ENCODE results near the gene SLC12A2. TPM values are rescaled to one million over a fixed set of nuclear protein-coding genes. Genes with fewer than 3 reads are reported as not detected.

SLC12A2 gene
- total RNA-seq, 1 donor from 2014 or later, result 15.4 TPM

DNA sequence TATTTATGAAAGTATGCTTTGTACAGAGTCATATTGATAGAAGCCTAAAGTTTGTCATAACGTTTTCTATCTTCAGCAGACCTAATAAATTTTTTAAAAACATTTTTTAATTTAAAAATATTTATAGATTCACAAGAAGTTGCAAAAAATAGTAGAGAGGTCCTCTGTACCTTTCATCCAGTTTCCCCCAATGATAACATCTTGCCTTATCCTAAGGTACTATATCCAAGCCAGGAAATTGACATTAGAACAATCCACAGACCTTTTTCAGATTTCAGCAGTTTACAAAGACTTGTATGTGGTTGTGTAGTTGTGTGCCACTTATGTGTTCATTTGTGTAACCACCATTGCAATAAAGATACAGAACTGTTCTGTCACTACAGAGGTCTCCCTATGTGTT, 88.5 kb downstream of the SLC12A2 start:
- no peak for ATAC-seq

DNA sequence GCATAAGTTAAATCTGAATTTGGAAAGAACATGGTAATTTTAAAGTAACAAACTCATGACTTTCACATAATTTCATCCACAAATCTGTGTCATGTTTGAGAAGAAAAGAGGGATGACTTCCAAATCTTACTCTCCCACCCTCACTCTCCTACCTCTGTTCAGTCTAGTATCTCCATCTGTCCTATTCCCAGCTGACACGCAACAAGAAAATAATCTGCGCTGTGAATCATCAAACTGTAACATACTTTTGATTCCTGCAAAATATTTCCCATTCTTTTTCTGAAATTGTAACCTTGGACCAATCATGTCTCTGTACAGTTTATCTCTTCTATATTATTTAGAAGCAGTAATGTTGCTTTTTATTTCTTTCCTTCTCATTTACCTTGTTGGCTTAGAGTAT, 91.4 kb downstream of the SLC12A2 start:
- no peak for ATAC-seq

DNA sequence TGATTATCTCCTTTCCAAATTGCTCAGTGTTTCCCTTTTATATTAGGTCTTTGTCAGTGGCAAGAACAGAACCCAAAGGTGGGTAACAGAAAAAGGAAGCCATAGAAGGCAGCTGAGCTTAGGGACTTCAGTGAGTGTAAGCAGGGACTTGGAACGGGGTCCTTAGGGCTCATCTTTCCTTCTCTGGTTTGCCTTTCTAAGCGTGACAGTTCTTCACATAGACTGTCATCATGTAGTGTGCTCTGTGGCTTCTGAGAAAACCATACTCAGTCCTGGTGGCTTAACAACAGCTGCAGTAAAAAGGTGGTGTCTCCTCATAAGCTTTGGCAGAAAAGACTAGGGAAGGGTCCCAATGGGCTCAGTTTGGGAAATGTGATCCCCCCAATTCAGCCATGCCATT, 108.8 kb downstream of the SLC12A2 start:
- no peak for ATAC-seq

DNA sequence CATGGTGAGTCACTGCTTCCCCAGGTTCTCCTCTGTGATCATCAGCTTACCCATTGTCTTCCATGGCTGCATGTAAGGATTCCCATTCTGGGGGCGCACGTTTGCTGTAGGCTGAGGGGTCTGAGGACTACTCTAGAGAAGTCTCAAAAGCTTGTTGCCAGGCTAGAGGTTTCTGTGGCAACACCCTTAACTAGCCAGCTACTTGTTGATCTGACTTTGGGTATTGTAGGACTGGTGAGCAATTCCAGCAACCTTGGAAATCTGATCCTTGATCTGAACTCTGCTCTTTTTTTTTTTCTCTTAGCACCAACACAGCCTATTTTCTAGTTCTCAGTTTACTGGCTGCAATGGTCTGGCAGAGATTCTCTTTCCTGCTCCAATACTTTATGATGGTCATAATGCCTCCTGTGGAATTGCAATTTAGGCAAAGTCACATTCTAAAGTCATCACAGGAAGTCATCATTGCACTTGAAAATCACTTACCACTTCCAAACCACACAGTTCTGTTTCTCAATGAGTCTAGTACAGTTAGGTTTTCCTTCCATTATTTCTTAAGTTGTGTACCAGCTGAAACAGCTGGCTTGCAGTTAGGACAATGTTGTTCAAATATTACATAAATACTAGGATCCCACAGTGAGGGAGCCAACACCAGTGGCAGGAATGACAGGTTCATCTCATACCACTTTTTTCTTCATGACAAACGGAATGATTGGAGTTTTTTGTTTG, 110.3 kb downstream of the SLC12A2 start:
- ATAC-seq, result no peak

DNA sequence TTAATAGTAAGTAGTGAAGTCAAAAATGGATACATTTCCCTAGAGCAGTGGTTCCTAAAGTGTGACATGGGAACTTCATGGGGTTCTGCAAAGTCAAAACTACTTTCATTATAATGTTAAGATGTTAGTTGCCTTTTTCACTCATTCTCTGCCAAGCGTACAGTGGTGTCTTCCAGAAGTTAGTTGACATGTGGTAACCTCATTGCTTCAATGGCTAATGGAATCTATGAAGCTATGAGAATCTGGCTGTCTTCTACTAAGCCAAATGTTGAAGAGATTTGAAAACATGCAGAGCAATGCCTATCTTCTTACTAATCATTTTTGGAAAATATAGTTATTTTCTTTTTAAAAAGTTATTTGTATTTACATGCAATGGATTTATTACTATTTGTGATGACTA, 111.8 kb downstream of the SLC12A2 start:
- no peak for ATAC-seq

DNA sequence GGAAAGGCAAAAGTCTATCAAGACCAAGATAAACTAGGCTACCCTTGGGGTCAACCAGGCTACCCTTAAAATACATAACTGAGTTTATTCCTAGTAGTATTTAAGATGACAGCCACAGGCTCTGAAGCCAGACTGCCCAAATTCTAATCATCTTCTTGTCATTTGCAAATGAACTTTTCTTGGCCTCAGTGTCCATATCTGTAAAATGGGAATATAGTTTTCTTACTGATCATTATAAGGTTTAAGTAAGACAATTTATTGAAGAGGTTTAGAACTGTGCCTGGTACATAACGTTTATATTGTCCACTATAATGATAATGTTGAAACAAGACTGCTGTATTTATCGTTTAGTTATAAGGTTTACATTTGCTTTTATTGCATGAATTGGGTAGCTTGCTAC, 112.5 kb downstream of the SLC12A2 start:
- ATAC-seq, result no peak

DNA sequence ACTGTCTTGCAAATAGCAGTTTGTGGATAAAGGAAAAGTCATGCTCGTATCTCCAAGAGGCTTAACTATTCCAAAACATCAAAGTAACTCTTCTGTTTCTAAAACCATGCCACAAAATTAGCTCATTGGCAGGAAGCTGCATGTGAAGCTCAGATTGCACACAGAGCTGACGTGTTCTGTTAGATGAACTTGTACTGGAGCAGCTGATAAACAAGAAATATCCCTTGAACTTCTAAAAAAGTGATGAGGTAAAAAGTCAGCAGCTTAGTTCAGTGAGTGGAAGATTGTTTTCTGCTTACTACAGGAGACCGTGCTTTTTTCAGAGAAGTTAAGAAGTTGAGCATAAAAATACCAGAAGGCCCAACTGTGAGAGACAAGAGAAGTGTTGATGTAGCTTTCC, 113.2 kb downstream of the SLC12A2 start:
- ATAC-seq, result no peak

DNA sequence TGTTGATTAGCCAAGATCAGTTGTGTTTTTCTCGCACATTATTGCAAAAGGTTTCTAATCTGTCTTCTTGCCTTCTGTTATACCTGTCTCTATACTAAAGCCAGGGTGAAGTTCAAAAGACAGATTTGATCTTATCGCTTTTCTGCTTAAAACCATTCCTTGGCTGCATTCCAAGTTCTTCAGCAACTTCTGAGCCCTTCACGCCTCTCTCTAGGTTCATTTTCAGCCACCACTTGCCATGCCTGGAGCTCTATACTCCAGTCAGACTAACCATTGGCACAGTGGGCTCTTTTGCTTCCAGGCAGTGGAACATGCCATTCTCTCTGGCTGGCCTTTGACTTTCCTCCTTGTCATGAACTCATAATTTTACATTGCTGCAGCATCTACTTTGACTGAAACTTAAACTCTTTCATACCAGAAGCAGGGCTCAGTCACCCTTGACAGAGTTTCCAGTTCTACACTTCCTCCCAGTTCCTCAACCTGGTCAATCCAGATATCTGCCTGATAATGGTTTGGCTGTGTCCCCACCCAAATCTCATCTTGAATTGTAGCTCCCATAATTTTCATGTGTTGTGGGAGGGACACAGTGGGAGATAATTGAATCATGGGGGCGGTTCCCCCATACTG, 114.4 kb downstream of the SLC12A2 start:
- ATAC-seq, result no peak

DNA sequence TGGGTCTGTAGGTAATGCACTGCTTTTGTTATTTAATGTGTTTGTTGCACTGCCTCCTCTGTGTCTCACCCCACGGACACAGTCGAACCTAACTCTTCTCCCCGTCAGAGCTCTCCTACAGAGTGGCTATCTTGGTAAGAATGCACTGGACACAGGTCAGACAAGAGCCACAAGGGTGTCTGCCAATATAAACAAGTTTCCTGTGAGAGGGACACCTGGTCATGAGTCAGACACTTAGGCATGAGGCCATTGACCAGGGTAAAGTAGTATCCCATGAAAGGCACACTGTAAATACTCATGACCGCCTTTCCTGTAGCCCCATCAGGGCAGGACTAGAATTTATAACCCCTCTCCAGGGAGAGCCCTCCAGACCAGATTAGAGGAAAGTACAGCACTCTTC, 115.5 kb downstream of the SLC12A2 start:
- ATAC-seq, result peak; percentile 53

DNA sequence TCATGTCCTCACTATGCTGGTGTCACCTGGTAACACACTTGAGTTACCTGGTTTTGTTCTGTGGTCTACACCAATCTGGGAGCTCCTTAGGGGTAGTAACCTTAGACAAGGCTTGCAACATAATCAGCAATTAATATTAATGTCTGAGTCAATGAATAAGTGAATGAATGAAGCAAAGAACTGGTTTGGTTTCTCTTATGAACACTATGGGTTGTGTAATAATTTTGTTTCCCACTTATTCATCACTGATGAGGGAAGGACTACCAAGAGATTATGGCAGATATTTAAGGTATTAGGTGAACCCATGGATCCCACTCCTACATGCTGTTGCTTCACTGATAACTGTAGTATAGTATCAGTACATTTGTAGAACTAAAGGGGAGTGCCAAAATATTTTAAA, 116.0 kb downstream of the SLC12A2 start:
- peak; percentile 85 for ATAC-seq

DNA sequence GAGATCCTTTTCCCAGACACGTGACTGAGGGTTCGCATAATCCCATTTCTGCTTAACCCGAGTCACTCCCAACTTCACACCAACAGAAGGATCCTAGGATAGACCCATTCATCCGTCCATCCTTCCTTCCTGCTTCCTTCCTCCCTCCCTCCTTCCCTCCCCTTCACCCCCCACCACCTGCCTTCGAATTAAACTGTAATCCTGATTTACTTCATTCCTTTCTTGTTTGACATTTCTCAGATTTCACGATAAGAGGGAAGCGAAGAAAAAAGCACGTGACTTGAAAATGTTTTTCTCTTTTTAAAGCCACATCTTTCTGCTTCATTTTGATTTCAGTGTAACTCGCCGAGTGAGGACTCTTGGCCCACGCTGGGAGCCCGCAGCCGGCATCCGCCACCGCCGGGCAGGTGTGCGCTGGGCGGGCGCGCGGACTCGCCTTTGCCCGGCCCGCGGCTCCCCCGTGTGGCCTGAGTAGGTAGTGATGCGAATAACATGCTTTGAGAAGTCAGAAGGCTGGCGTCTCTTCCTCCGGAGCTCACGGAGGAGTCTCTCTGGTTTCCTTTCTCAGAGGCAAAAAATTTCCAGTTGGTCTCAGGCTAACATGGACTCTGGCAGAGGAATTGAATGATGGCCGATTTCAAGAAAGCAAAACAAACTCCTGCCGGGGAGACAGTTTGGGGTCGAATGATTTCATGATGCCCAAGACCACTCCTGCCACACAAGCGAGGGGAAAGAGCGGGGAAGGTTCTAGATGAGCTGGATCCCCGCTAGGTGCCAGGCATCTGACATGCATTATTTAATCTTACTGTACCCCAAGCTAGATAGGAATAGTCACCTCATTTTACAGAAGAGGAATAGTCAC, 117.7 kb downstream of the SLC12A2 start:
- peak; percentile 88 for ATAC-seq

DNA sequence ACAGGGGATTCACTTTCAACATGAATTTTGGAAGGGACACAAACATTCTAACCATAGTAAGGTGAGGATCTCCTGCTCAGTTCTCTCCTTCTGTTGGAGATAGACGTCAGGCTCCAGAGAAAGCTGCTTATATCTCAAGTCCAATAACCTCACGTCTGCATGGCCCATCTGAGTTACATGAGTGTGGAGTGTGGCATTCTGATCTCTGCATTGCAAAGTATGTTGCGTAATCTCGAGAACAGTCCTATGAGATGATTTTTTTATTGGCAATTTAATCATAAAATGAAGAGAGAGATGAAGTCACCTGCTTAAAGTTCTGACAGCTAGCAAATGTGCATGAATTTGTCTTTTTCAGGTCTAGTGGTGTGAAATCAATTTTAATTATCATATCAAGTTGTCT, 118.8 kb downstream of the SLC12A2 start:
- ATAC-seq, result no peak

DNA sequence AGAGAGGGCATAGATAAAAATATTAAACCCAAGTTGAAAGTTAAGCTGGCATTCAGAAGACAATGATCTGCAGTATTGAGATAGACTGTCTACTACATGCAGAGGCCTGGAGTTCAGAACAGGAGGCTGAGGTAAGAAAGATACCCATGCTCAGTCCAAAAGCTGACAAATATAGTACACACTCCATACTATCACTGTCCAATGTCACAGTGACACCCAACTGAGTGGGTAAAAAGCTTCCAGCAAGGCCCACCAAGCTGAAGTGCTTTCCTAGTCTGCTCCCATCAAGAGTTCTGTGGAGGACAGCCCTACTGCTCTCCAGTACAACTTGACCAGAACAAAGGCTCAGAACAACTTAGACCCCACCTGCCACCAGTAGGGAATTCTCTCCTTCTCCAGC, 124.9 kb downstream of the SLC12A2 start:
- ATAC-seq, result no peak

DNA sequence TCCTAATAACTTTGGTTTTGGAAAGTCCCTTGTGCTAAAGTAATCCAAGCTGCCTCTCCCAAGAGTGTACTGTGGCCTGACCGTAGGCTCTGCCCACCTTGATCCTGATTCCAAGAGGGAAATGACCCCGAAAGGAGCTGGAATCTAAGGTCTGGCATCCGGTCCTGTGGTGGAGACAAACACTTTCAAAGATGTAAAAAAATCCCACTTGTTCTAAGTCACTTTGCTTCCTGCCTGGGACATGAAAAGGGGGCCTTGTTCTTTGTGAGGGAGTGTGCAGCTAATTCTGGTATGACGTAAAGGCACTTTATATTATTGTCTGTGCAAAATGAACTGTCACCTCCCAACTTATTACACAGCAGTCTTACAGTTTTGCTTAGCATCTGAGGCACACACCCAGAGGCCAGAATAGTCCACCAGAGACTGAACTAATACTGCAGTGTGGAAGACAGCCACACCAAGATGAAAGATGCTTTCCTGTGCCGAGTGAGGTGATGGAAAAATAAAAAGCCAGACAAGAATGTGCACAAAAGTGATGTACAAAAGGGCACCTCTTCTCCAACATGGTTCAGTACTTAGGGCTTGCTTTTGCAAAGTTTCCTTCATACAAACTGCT, 128.7 kb downstream of the SLC12A2 start:
- ATAC-seq, result no peak

DNA sequence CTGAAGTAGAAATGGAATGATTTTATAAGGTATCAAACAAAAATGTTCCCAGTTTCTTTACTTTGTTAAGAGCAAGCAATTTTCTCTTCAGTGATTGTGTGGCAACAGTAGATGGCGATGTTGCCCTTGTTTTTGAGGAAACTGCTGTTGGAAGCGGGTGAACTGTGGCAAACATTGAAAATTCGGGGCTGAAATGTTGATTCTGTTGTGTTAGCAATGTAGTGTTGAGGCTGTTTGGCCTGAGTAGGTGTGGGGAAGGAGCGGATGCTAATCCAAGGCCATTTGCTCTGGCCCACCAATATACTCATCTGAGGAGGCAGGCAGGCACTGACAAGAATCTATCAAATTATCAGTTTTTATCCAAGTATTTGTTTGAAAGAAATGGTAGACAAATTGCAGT, 129.8 kb downstream of the SLC12A2 start:
- ATAC-seq, result peak; percentile 29

DNA sequence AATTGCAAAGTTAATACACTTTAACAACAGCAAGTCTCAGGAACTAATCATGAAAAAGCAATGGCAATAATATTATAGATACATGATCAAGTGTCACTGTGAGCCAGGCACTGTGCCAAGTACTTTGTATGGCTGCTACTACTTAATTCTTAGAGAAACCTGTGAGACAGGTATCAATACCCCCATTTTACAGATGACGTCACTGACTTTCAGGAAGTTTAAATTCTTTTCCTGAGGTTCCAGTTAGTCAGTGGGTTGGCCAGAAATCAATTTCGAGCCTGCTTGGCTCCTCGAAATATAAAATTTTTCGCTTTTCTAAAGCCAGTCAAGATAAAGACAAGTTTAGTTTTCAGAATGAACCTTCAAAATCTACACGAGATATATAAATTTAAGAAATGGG, 130.3 kb downstream of the SLC12A2 start:
- ATAC-seq, result no peak

DNA sequence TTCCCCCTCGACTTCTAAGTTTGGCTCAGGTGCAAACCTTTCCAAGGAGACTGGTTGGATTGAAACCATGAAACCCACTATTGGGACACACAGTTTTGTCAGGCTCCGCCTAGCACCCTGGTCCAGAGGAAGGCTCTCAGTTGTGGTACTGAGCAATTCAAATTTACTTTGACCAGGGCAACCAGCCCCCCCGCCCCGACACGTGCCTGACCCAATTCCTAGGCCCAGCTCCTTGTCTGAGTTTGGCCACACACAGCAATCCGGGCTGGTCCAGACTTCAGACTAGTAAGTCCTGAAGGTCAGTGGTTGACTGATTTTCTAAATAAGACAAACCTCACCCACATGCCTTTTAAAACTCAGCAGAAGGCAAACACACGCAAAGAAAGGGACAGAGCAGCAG, 132.7 kb downstream of the SLC12A2 start:
- ATAC-seq, result no peak

DNA sequence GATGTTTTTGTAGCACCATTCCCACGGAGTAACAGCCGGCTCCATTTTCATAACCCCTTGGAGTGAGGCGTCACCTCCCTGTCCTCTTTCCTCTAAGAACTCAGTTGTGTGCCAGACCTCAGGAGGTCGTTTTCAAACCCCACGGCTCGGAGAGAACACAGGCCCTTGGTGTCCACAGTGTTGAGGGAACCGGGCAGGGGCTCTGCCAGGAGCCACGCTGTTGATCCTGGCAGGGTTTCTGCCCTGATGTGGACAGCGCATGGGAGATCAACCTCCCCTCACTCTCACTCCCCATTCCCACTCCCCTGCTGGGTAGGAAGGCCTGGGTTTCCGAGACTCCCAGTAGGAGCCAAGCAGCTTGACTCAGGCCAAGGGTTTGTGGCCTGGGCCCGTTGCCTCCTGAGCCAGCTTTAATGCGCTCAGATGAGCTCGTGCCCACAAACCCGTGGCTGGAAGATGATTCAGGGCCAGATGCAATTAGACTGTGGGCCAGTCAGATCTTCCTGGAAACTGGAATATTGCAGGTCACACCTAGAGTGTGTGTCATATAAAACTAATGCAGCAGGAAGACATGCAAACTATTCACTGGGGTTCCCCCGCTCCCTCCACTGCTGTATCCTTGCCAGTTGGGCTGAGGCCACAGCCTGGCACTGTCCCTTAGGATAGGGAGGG, 133.4 kb downstream of the SLC12A2 start:
- peak; percentile 66 for ATAC-seq

DNA sequence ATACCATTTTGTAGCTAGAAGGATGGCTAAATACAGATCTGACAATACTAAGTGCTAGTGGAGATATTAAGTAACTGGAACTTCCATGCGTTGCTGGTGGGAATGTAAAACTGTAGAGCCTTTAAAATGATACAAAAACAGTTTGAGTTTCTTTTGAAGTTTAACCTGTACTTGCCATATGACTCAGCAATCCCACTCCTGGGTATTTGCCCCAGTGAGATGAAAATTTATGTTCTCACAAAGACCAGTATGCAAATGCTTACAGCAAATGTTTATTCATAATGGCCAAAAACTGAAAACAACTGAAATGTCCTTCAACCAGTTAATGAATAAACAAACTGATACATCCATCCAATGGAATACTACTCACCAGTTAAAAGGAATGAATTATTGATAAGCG, 137.3 kb downstream of the SLC12A2 start:
- no peak for ATAC-seq

DNA sequence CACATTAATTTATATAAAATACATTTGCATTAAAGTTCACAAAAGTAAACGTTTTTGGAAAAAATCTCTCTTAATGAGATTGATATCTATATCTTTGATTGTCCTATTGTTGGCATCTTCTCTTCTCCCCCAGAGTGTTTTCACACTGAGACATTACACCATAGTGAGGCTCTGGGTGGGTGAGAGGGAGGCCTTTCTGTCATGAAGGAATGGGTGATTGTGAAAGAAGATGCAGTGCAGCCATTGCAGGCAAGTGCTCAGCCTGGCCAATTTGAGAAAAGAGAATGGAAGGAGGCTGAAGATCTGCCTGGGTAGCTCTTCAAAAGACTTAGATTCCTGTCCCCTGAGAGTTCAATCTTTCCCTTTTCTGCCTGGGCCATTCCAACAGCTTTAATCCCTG, 140.8 kb downstream of the SLC12A2 start:
- no peak for ATAC-seq

DNA sequence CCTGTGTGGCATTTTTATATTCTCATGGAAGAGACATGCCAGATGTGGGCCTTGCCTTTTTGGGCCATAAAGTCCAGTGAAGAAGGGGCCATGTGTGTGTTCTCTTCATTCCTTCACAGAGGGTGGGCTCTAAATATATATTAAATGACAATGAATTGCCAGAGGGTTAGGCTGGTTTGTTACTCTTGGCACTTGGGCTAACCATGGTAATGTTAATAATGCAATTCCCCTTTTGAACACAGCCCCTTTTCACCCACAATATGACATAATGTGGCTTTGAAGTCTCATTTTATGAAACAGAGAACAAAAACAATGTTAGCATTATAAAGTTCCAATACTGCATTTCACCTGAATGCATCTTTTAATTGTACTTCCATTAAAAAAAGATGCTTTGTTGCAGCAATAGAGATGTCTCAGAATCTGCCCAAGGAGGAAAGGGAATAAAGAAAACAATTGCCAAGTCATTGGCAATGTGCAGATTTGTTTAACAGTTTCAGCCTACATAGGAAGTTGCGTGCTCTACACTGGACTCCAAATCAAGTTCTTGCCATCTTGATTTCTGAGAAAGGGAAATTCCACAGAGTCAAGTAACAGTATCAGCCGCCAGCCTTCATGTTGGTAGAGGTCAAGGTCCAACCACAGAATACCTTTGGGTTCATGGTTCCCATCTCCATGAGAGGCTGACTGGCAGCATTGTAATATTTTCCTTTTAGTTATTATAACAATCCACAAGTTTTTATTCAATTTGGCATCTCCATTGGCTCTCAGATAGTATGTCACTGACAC, 141.9 kb downstream of the SLC12A2 start:
- no peak for ATAC-seq

DNA sequence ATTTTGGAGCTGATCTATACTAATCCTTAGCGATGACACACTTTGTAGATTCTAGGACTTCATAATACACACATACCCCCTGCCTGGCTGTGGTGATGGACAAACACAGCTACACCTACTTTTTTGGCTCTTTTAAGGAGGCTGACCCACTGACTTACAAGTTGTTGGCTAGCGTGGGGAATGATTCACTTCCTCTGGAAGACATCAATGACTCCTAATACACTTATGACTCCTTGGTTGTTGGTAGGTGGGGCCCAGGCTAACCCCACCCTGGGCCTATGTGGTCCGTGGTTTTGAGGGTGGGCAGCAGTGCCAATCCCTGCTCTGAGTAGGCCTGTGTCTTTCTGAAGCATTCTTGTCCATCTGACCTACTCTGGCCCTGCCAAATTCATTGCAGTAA, 144.4 kb downstream of the SLC12A2 start:
- ATAC-seq, result peak; percentile 42
